Medulla oblongata (tissue), 1 donor: ENCODE measurements around the gene PAQR9.

Source experiments
- DNase-seq: peaks from one replicate; pipeline ENCODE4 v3.0.0-alpha.2; 2015; ENCODE audit errors: extremely low spot score

PAQR9 gene

DNA sequence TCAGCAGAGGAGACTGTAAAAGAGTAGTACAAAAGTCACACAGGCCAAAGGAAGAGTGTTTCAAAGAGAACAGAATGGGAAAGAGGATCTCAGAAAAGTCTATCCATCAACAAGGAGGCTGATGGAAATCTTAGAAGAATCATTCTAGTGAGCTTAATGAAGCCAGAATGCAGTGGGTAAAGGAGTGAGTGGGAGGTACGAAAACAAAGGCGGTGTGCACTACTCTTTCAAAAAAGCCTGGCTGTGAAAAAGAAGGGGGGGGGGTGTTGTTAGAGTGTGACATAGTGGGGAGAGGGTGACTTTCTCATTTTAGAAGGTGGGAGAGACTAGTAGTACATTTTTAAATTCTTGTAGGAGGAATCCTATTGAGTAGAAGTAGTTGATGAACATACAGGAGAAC is 11.7 kb downstream of the PAQR9 start:
- no peak for DNase-seq

DNA sequence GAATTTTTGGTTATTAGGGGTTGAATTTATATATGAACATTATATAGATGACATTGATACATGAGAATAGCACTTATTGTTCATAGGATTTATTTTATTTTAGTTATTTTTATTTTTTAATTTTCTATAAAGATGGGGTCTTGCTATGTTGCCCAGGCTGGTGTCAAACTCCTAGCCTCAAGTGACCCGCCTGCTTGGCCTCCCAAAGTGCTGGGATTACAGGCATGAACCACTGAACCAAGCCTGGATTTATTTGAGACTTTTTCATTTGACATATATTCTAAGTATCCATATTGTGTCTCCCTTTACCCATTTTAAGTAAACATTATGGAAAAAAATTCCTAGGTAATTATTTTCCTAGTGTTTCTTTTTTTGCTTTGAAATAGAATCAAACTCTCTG is 12.5 kb downstream of the PAQR9 start:
- no peak for DNase-seq

DNA sequence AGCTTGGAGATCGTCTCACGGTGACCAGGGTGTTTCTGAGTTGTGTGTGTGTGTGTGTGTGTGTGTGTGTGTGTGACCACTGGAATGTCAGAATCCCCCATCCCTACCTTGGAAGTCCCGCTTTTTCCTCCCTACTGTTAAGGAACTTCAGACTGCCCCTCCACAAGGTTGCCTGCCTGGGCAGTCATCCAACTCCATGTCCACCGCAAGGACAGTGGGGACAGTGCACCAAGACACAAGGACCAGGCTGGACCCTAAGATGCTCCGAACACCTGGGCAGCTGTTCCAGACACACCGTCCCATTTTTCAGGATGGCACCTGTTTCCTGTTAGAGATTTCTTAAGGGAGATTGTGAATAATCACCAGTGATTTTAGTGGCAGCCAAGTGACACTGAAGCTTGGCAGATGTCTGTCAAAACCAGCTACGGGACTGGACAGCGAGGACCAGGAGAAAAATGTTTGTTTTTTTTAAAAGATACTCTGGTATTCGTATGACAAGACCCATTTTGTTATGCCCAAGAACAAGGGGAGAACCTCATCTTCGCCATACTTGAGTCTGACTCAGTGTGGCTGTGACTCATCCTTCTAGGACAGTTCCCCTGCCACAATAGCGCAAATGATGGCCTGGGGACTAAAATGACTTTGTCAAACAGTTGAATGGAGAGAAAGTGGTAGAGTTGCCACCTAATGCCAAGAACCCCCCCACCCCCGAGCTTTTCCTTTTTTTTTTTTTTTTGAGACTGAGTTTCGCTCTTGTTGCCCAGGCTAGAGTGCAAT is 15.5 kb downstream of the PAQR9 start:
- no peak for DNase-seq

DNA sequence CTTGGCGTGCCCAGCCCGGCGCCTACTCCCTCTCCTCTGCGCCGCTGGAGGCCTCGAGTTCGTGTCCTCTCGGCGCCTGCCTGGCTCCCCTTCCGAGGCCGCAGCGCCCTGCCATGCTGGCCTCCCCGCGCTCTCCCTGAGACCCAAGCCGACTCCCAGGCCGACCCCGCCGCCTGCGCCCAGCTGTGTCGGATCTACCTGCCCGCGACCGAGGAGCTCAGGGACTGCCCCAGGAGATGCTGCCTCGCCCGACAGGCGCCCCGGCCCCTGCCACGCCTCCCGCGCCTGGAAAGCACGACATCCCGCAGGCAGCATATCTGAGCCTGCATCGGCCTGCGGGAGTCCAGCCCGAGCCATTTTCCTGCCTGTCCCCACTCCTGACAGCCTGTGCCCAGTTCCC is 16.1 kb downstream of the PAQR9 start:
- DNase-seq, result no peak

DNA sequence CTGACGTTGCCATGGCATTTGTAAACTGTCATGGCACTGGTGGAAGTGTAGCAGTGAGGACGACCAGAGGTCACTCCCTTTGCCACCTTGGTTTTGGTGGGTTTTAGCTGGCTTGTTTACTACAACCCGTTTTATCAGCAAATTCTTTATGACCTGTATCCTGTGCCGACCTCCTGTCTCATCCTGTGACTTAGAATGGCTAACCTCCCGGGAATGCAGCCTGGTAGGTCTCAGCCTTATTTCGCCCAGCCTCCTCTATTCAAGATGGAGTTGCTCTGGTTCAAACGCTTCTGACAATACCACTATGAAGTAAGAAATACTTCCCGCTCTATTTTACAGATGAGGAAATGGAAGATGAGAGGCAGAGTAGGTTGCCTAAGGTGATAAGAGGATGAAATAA is 16.6 kb downstream of the PAQR9 start:
- DNase-seq, result no peak

DNA sequence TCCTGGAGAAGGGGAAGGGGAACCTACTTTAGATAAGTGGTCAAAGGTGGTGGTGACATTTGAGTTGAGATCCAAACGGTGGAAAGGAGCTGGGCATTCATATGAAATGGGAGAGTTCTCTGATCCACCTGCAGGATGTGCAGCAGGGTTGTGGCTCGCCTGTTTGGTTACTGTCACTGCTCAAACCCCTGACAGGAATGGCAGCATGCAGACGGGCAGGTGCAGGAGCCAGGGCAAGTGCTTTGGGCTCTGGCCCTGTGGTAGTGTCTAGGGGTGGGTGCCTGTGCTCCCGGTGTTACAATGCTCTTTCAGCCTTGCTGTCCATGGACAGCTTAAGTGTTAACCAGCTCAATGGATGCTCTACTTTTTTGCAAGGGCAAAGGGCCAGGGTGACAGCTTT is 18.5 kb downstream of the PAQR9 start:
- DNase-seq, result no peak

DNA sequence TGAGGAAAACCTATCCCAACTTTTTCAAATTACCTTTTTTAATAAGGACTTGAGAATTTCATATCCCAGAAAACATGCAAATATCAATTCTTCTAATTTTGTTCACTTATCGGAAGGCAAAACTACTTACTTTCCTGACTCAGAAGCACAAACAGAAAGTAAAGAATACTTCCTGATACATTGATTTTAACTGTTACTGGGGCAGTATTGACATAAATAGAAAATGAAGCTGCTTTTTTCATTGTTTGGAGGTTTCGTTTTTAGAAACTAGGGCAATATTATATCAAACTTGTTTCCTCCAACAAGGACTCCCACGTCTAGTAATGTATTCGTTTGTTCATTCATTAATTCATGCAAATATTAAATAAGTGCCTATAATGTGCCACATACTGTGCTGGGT is 19.1 kb downstream of the PAQR9 start:
- no peak for DNase-seq

DNA sequence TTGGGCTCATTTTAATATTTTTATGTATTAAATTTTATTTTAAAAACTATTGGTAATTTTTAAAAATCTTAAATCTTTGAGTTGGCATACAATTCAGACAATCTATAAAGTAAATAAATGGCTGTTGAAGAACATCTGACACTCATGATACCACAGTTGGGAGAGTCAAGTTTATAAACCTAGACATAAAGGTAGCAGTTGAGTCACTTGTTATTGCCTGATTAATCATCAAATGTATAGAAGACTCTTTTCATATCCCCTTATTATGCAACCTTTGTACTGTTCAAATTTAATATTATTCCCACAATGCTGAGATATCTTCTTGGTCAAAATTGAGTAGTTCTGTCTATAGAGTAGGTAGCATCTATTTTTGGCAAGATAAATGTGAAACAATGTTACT is 19.6 kb downstream of the PAQR9 start:
- no peak for DNase-seq

DNA sequence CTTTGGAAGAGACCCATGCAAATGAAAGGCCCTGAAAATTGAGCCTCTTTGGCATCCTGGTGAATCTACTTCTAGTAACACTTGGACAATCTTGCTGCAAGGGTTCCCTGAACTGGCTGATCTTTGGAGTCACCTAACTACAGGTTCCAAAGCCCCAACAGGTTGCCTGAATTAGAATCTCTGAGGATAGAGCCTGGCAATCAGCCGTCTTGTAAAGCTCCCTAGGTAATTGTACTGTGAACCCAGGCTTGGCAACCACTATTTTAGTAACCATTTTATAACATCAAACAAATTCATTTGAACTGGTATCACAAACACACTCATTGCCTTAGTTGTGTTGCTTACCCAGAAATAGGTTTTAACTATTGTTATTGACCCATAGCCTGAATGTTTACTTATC is 20.1 kb downstream of the PAQR9 start:
- DNase-seq, result no peak

DNA sequence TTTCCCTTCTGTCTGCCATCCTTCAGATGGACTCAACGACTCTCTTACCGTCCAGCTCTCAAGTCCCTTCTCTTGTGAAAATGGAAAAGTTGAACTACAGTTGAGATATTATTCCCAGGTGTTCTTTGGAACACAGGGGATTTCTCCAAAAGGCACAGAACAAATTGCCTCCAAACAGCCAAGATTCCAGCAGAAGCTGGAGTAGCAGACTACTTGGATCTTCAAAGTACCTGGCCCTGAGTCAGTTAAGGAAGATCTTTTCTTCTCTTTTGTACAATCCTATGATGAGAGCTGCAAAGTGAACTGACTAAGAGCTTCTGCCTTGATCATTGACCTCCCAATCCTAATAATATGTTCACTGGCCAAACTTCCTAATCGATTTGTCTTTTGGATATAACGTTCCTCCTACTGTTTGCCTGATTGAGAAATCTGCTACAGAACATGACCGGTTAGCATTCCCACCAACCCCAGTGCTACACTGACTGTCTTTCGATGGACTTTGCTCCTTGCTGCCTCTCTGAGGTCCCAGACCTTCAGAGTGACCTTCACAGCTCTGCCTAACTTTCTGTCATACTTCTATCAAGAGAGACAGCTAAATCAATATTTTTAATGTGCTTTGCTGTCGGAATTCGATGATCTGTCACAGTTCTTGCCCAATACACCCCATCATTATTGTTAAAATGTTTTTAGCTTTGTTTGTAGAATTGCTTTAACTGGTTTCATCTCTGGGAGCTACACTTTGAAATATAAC is 21.9 kb downstream of the PAQR9 start:
- DNase-seq, result no peak

DNA sequence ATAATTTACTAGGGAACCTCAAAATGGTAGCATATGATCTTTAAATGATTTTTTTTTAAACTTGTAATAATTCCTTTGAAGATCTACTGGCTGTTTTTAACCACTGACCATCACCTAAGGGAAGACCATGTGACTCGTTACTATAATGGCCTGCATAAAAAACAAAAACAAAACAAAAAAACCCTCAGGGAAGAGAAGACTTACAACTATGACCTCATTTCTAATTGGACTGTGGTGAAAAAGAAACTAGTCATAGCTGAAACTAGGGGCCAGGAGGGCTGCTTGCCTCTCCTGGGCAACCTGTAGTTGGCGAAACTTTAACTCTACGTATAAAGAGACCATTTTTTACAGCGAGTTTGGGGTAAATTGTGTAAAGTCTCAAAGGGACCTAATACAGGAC is 23.0 kb downstream of the PAQR9 start:
- no peak for DNase-seq

DNA sequence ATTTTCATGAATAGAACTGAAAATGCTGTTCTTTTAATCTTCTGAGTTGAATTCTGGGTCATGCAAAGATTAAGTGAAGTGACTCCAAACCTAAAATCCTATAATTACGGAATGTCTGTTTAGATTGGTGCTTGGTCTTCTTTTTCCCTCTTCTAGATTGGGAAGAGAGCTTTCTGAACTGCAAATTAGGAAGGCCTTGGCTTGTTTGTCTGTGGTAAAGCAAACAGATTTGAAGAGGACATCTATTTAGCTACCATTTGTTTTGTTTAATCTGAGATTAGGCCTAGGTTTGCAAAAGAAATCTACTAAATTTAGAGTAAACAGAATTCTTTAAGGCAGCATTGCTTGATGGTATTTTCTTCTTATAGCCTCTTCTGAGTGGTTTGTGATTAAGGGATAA is 23.5 kb downstream of the PAQR9 start:
- DNase-seq, result no peak

DNA sequence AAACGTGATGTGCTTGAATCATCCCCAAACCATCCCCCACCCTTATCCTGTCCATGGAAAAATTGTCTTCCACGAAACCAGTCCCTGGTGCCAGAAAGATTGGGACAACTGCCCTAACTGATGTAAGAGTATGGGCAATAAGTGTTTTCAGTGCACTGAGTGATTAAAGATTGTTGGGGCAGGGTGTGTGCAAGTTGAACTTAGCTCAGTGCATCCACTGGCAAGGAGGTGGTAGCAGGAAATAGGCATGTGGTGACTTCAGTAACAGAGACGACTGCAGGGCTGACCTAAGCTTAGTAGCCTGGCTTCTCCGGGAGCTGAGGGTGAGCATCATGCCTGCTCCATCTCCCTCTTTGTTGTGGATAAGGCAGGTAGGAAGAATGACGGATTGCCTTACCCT is 27.5 kb downstream of the PAQR9 start:
- no peak for DNase-seq

DNA sequence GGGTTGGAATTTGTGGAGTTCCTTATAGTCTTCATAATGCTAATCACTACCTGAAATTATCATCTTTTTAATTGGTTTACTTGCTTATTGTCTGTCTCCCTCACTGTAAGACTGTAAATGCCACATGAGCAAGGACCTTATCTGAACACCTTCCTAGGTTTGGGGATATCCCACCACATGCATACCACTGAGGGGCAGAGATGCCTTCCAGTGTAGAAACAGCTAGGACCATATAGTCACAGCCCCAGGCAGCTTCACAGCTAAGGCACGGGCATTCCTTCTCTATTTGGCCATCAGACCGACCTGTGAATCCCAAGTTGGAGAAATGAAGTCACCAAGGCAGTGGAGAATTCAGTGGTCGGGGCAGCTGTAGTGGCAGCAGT is 28.6 kb downstream of the PAQR9 start:
- DNase-seq, result no peak

DNA sequence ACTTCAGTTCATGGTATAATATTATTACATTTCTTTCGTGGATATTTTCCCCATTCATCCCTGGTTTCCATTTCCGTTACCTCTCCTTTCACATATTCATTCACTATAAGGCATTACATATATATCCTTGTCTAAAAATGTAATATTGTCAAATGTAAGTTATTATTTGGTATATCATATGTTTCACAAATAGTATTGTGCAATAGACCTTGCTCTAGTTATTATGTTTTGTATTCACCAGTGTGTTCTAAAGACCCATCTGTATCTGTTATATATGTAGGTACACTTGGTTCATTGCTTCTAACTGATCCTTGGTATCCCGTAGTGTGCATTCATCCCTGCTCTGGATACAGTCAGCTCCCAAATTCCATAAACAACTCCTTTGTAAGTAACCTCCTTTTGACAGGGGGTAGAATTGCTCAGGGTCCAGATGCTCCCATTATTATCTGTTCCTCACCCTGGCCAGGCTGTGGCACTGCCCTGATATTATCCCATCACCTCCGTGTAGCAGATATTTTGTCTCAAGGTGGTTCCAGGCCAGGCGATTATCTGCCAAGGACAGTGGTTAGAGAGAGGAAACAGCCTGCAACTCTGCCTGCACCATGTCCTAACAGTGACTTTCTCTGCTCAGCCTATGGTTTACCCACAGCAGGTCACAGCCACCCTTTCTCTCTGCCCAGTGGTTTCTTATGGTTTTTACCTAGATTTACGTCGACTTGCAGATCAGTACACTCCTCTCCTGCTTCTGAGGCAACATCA is 29.2 kb downstream of the PAQR9 start:
- no peak for DNase-seq

DNA sequence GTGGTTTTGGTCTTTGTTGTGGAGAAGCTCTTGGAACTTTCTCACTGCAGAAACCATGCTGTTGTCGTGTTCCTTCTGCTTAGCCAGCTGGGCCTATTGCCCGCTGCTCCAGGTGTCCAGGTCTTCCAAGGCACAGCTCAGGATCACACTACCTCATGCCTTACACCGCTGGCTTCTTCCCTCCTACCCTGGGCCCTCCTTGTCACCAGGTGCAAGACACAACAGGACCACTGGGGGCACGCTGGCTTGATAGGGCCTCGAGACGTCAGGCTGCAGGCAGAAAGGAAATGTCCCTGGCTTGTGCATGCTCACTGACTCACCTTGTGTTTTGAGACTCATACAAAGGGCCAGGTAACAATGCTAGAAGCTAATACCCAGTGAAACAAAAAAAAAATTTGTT is 32.3 kb downstream of the PAQR9 start:
- no peak for DNase-seq

DNA sequence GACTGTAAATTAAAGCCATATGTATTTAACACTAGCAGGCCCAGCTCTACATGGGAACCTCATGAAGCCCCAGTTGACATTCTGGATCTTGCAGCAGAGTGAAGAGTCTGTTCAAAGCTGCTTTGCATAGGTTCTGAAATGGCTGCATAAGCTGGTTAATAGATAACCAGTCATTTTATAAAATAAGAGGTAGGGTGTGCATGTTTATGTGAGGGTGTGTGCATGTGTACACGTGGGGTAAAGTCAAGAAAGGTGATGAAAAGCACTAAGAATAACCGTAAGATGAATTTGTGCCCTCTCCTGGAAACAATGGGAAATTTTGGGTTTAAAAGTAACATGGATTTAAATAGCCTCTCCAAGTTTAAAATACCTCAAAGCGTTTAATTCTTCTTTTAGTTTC is 33.0 kb downstream of the PAQR9 start:
- no peak for DNase-seq

DNA sequence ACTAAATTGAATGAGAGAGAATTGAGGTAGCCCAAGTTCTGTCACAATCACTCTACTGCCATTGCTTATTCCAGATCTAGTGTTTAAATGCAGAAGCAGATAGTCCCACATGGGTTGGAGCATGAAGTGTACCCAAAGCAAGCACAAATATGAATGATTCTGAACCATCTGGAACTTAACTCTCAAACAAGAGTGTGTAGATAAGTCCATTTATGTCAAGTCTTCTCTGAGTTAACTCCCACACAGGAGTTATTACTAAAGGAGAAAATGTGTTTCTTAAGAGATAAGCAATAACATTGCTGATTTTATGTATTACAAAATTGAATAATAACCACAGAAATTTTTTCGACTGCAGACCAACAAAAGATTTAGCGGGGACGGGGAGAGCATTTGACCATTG is 33.6 kb downstream of the PAQR9 start:
- DNase-seq, result no peak

DNA sequence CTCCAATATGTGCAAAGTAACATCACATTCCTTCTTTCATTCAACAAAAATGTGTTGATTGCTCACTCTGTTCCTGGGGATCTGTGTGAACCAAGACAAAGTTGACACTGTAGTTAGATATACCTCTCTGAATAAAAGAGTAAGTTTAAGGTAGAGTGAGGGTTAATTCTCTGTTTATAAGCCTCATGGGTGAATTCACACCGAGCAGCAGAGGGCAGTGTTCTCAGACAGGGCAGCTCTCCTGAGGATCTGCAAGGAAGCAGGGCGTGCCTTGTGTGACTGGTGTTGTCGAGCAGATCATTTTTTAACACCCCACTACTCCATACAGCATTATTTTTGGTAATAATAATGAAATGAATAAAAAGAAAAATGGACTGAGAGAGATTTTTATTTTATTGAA is 34.4 kb downstream of the PAQR9 start:
- DNase-seq, result no peak

DNA sequence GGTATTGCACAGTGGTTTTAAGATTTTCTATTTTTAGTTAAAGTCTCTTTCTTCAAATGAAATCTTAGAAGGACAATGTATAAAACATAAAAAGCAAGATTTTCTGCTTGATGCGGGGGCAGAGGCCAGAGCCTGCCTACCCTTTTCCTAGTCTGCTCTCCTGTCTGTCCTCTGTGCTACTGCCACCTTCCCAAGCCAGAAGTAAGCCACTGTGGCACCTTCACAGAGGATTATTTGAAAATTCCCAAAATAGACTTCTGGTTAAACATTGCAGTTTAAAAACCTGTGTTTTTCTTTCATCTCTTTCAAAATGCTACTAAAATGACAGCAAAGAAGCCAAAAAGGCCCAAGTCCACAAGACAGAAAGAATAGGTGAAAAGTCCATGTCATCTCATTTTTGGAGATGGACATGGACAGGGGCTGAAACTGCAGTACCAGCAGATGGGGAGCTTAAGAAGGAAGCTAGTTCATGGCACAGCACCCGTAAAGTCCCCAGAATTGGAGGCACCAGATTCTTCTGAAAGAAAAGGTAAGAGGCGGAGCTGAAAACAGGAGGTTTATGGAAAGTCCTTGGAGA is 37.0 kb downstream of the PAQR9 start:
- DNase-seq, result no peak

DNA sequence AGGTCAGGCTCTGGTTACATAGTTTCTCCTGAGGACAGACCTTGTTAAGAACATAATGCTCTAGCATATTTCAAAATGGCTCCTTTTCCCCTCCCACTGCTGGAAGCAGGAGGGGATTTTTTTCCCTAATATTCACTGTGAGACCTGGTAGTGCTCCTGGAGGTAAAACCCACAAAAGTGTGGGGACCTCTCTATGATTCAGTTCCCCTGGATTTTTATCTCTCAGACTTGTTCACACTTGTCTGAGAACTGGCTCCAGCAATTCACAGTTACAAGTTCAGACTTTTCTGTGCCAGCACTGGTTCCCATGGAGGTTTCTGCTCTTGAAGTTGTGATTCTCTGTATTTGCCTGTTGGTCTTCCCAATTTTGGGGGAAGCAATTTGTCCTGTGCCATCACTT is 38.3 kb downstream of the PAQR9 start:
- no peak for DNase-seq

DNA sequence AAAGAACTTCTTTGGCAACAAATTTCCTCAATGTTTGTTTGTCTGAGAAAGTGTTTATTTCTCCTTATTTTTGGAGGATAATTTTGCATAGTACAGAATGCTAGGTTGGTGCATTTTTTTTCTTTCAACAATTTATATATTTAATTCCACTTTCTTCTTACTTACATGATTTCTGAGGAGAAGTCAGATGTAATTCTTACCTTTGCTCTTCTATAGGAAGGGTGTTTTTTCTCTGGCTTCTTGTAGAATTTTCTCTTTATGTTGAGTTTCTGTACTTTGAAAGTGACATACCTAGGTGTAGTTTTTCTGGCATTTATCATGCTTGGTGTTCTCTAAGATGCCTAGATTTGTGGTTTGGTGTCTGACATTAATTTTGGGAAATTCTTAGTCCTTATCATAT is 39.8 kb downstream of the PAQR9 start:
- DNase-seq, result no peak

DNA sequence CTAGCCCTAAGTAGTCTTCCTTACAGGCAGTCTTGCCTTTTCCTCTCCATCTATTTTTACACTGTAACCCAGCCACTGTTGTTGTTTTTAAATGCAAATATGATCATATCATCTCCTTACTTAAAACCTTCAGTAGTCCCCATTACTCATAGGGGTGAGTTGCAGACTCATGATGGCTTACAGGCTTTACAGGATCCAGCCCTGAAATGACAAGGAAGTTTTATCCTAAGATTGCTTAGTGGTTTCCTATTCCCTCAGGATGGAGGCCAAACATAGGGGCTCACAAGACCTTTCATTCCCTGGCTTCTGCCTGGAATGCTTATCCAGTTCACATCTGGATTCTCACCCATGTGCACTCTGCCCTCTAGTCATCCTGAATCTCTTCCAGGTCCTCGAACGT is 46.9 kb downstream of the PAQR9 start:
- DNase-seq, result no peak
